NB4 (cell line): ENCODE measurements around the gene SEMA4A.

ENCODE experiments used
- MYC ChIP-seq: IDR thresholded peaks from 2 replicates; pipeline ENCODE4 v1.6.1; 2011; ENCODE audit warnings: low read depth, low read length
- POLR2A ChIP-seq: IDR thresholded peaks from 2 replicates; pipeline ENCODE4 v1.6.1; 2011; ENCODE audit warnings: mild to moderate bottlenecking; ENCODE audit not compliant: insufficient read length; ENCODE audit errors: extremely low read depth
- TF ChIP-seq, protein P1 (sequence below): IDR thresholded peaks from one replicate; pipeline ENCODE4 v1.5.1; 2012; ENCODE audit warnings: low read depth, low read length
- TF ChIP-seq, protein P2 (sequence below): IDR thresholded peaks from 2 replicates; pipeline ENCODE4 v1.6.1; 2011; ENCODE audit warnings: low read depth, low read length

DNA sequence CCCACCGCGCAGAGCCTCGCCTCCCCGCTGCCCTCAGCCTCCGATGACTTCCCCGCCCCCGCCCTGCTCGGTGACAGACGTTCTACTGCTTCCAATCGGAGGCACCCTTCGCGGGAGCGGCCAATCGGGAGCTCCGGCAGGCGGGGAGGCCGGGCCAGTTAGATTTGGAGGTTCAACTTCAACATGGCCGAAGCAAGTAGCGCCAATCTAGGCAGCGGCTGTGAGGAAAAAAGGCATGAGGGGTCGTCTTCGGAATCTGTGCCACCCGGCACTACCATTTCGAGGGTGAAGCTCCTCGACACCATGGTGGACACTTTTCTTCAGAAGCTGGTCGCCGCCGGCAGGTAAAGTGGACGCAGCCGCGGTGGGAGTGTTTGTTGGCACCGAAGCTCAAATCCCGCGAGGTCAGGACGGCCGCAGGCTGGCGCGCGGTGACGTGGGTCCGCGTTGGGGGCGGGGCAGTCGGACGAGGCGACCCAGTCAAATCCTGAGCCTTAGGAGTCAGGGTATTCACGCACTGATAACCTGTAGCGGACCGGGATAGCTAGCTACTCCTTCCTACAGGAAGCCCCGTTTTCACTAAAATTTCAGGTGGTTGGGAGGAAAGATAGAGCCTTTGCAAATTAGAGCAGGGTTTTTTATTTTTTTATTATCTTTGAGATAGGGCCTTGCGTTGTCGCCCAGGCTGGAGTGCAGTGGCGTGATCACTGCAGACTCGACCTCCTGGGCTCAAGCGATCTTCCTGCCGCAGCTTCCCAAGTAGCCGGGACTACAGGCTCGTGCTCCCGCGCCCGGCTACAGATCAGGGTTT, 59.7 kb downstream of the SEMA4A start, which contains the start of gene PMF1:
- TF ChIP-seq, protein P1, sequence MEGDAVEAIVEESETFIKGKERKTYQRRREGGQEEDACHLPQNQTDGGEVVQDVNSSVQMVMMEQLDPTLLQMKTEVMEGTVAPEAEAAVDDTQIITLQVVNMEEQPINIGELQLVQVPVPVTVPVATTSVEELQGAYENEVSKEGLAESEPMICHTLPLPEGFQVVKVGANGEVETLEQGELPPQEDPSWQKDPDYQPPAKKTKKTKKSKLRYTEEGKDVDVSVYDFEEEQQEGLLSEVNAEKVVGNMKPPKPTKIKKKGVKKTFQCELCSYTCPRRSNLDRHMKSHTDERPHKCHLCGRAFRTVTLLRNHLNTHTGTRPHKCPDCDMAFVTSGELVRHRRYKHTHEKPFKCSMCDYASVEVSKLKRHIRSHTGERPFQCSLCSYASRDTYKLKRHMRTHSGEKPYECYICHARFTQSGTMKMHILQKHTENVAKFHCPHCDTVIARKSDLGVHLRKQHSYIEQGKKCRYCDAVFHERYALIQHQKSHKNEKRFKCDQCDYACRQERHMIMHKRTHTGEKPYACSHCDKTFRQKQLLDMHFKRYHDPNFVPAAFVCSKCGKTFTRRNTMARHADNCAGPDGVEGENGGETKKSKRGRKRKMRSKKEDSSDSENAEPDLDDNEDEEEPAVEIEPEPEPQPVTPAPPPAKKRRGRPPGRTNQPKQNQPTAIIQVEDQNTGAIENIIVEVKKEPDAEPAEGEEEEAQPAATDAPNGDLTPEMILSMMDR, result no peak
- TF ChIP-seq POLR2A, result peak; percentile 88
- TF ChIP-seq, protein P2, sequence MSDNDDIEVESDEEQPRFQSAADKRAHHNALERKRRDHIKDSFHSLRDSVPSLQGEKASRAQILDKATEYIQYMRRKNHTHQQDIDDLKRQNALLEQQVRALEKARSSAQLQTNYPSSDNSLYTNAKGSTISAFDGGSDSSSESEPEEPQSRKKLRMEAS, result peak; percentile 56; the same call in 1 of the 2 replicates
- no peak; the same call in none of the 2 replicates for TF ChIP-seq MYC
